ENCODE measurements around the gene TRIM16.
"Not testable (repeated sequence)": the region's sequence is repeated elsewhere in the genome, so short reads cannot be mapped to it uniquely, and the experiment has no call there.

TRIM16 gene

DNA sequence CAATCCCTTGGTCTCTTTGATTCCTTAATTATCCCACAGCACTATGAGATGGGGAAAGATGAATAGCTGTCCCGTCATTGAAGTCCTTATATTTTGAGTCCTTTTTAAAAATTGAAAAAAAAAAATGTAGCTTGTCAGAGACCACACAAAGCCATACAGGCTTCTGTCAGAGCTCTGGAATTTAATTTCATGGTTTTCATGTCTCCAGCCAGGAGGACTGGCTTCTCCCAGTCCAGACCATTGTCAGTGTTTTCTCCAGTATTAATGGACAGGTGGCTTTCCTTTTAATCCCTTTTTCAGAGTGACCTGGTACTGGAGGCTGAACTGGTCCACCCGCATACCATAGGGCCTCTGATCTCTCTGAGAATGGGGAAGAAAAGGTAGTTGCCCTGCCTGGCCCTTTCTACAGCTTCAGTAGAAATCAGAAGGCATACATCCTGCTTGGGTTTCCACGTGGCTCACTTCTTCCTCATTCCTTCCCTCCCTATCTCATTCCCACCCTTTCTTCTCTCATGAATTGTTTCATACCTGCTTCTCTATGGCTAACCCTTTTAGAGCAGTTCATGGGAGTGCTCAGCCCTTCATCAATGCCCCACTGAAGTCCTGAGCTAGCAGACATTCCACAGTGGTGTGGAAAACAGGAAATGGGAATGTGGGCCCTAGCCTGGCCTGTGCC is 29.1 kb downstream of the TRIM16 start:
- Histone ChIP-seq H2BK12ac (ENCODE audit: low read length) (no peak overlapping the region), H3K27me3 (ENCODE audit: control insufficient read depth in 3 of 3, insufficient read depth in 3 of 3, low read depth in 1 of 3, low read length in 3 of 3) (no peaks in the 10 kb centered on the region), H2BK5ac (ENCODE audit: low read length) (no peak overlapping the region), H3K27ac (replicated peaks; ENCODE audit: low read length) (no peak overlapping the region), H3K79me1 (ENCODE audit: low read depth, low read length) (peaks cover 2% of the 10 kb centered on the region), H2AK5ac (ENCODE audit: low read depth, low read length) (no peak overlapping the region), H2BK120ac (ENCODE audit: low read depth, low read length) (no peak overlapping the region), H3K4me2 (ENCODE audit: insufficient read depth, low read length, poor library complexity, severe bottlenecking) (no peak overlapping the region), H3K9me3 (replicated peaks in 1 of 2; ENCODE audit: control insufficient read depth in 2 of 2, insufficient read depth in 1 of 2, low read depth in 1 of 2, low read length in 2 of 2) (no peaks in the 10 kb centered on the region), H3K18ac (ENCODE audit: low read length) (peak overlapping the region; percentile 20), H3K4me3 (ENCODE audit: low read length in 2 of 2) (no peak overlapping the region), H3K36me3 (replicated peaks in 1 of 2; ENCODE audit: control insufficient read depth in 2 of 2, insufficient read depth in 2 of 2, low read length in 2 of 2) (peaks cover 0 to 15% of the 10 kb centered on the region in 2 donors), H3K4me1 (ENCODE audit: control insufficient read depth in 2 of 2, insufficient read depth in 1 of 2, low read depth in 1 of 2, low read length in 2 of 2) (peaks cover 18 to 22% of the 10 kb centered on the region in 2 donors), H3K14ac (ENCODE audit: low read length) (no peak overlapping the region), H2BK15ac (ENCODE audit: low read length) (no peak overlapping the region), H4K91ac (ENCODE audit: low read depth, low read length, poor library complexity) (no peak overlapping the region), H3K23ac (ENCODE audit: low read depth, low read length, poor library complexity) (no peak overlapping the region), H3K9ac (ENCODE audit: low read depth, low read length, poor library complexity) (no peak overlapping the region), H3K4ac (ENCODE audit: low read length) (no peak overlapping the region), H2AFZ (ENCODE audit: low read length) (no peak overlapping the region), H4K8ac (ENCODE audit: low read depth, low read length) (no peak overlapping the region)
- WGBS, 2 donors (ENCODE audit: extremely low coverage in 2 of 2, insufficient read length in 2 of 2, insufficient replicate concordance in 1 of 2) = no CpG with 5 or more reads among the region's 3 CpGs
- no peak for DNase-seq (ENCODE audit: low spot score)

DNA sequence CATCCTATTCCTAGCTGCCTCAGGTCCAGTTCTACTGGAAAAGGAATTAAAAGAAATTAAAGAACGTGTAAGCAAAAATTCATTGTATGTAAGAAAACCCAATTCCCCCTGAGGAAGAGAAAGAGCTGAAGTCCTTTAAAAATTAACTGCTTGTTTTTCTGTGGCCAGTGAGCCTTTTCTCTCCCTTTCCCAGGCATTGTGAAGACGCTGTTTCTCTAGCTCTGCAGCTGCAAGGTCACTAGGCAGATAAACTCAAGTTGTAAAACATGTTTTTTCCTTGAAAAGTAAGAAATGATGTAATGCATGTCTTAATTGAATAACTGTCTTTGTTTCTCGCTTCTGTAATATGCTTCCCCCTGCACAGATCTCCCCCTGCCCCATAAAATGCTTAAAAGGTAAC is 29.7 kb downstream of the TRIM16 start:
- not testable (repeated sequence) for H2AFZ ChIP-seq (ENCODE audit: low read length); H2BK12ac ChIP-seq (ENCODE audit: low read length); H3K9ac ChIP-seq (ENCODE audit: low read depth, low read length, poor library complexity); H3K9me3 ChIP-seq (replicated peaks in 1 of 2; ENCODE audit: control insufficient read depth in 2 of 2, insufficient read depth in 1 of 2, low read depth in 1 of 2, low read length in 2 of 2); H3K27me3 ChIP-seq (ENCODE audit: control insufficient read depth in 3 of 3, insufficient read depth in 3 of 3, low read depth in 1 of 3, low read length in 3 of 3); H3K18ac ChIP-seq (ENCODE audit: low read length); H3K23ac ChIP-seq (ENCODE audit: low read depth, low read length, poor library complexity); H4K91ac ChIP-seq (ENCODE audit: low read depth, low read length, poor library complexity); H2BK5ac ChIP-seq (ENCODE audit: low read length); H3K79me1 ChIP-seq (ENCODE audit: low read depth, low read length); H2AK5ac ChIP-seq (ENCODE audit: low read depth, low read length); H3K4ac ChIP-seq (ENCODE audit: low read length); H2BK120ac ChIP-seq (ENCODE audit: low read depth, low read length); H4K8ac ChIP-seq (ENCODE audit: low read depth, low read length); H3K14ac ChIP-seq (ENCODE audit: low read length); H2BK15ac ChIP-seq (ENCODE audit: low read length); DNase-seq (ENCODE audit: low spot score); H3K4me2 ChIP-seq (ENCODE audit: insufficient read depth, low read length, poor library complexity, severe bottlenecking); H3K27ac ChIP-seq (replicated peaks; ENCODE audit: low read length); H3K4me3 ChIP-seq (ENCODE audit: low read length in 2 of 2)
- no CpG with 5 or more reads among the region's 3 CpGs for WGBS, 2 donors (ENCODE audit: extremely low coverage in 2 of 2, insufficient read length in 2 of 2, insufficient replicate concordance in 1 of 2)
- H3K4me1 ChIP-seq (ENCODE audit: control insufficient read depth in 2 of 2, insufficient read depth in 1 of 2, low read depth in 1 of 2, low read length in 2 of 2) = peaks cover 18 to 20% of the 10 kb centered on the region in 2 donors
- peaks cover 0 to 15% of the 10 kb centered on the region in 2 donors for H3K36me3 ChIP-seq (replicated peaks in 1 of 2; ENCODE audit: control insufficient read depth in 2 of 2, insufficient read depth in 2 of 2, low read length in 2 of 2)

DNA sequence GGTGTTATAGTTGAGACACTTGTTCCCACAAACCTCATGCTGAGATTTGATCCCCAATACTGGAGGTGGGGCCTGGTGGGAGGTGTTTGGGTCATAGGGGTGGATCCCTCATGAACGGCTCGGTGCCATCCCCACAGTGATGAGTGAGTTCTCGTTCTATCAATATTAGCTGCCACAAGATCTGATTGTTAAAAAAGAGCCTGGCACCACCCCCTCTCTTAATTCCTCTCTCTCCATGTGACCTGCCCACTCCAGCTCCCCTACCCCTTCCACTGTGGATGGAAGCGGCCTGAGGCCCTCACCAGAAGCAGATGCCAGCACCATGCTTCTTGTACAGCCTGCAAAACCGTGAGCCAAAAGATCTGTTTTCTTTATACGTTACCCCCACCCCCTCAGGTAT is 31.2 kb downstream of the TRIM16 start:
- Histone ChIP-seq H3K27ac (replicated peaks; ENCODE audit: low read length) (no peak overlapping the region), H4K8ac (ENCODE audit: low read depth, low read length) (no peak overlapping the region), H2AK5ac (ENCODE audit: low read depth, low read length) (no peak overlapping the region), H2BK5ac (ENCODE audit: low read length) (no peak overlapping the region), H3K14ac (ENCODE audit: low read length) (no peak overlapping the region), H2BK15ac (ENCODE audit: low read length) (no peak overlapping the region), H3K23ac (ENCODE audit: low read depth, low read length, poor library complexity) (no peak overlapping the region), H3K9me3 (replicated peaks in 1 of 2; ENCODE audit: control insufficient read depth in 2 of 2, insufficient read depth in 1 of 2, low read depth in 1 of 2, low read length in 2 of 2) (no peaks in the 10 kb centered on the region), H2AFZ (ENCODE audit: low read length) (no peak overlapping the region), H2BK12ac (ENCODE audit: low read length) (no peak overlapping the region), H4K91ac (ENCODE audit: low read depth, low read length, poor library complexity) (no peak overlapping the region), H2BK120ac (ENCODE audit: low read depth, low read length) (no peak overlapping the region), H3K36me3 (replicated peaks in 1 of 2; ENCODE audit: control insufficient read depth in 2 of 2, insufficient read depth in 2 of 2, low read length in 2 of 2) (peaks cover 0 to 8% of the 10 kb centered on the region in 2 donors), H3K27me3 (ENCODE audit: control insufficient read depth in 3 of 3, insufficient read depth in 3 of 3, low read depth in 1 of 3, low read length in 3 of 3) (no peaks in the 10 kb centered on the region), H3K4me2 (ENCODE audit: insufficient read depth, low read length, poor library complexity, severe bottlenecking) (no peak overlapping the region), H3K4me3 (ENCODE audit: low read length in 2 of 2) (no peak overlapping the region), H3K18ac (ENCODE audit: low read length) (no peak overlapping the region), H3K9ac (ENCODE audit: low read depth, low read length, poor library complexity) (no peak overlapping the region), H3K4ac (ENCODE audit: low read length) (no peak overlapping the region), H3K79me1 (ENCODE audit: low read depth, low read length) (peaks cover 2% of the 10 kb centered on the region), H3K4me1 (ENCODE audit: control insufficient read depth in 2 of 2, insufficient read depth in 1 of 2, low read depth in 1 of 2, low read length in 2 of 2) (peaks cover 20 to 23% of the 10 kb centered on the region in 2 donors)
- no CpG with 5 or more reads among the region's 6 CpGs for WGBS, 2 donors (ENCODE audit: extremely low coverage in 2 of 2, insufficient read length in 2 of 2, insufficient replicate concordance in 1 of 2)
- no peak for DNase-seq (ENCODE audit: low spot score)

DNA sequence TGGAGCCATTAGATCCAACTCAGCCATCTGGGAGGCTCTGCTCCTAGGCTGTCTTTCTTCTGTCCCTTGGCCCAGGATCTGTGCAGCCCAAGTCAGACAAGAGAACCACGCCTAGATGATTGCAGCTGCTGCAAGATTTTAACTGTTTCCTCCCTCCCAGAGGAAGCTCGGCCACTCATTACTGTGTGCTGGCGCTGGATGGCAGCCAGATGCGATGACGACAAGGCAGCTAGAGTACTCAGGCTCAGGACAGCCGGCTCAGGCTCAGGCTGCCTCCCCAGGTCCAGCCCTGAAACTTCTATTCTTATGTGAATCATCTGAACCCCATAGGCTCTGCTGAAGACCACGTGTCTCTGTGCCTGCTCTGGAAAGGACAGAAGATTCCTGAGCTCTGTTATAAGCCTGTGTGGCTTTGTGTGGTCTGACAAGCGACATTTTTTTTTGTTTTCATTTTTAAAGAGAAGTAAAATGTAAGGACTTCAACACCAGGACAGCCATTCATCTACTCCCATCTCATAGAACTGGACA is 32.5 kb downstream of the TRIM16 start:
- WGBS, 2 donors (ENCODE audit: extremely low coverage in 2 of 2, insufficient read length in 2 of 2, insufficient replicate concordance in 1 of 2) = no CpG with 5 or more reads among the region's 8 CpGs
- Histone ChIP-seq H4K91ac (ENCODE audit: low read depth, low read length, poor library complexity) (no peak overlapping the region), H2BK15ac (ENCODE audit: low read length) (no peak overlapping the region), H2AFZ (ENCODE audit: low read length) (peak overlapping the region; percentile 82), H3K36me3 (replicated peaks in 1 of 2; ENCODE audit: control insufficient read depth in 2 of 2, insufficient read depth in 2 of 2, low read length in 2 of 2) (no peaks in the 10 kb centered on the region), H3K9me3 (replicated peaks in 1 of 2; ENCODE audit: control insufficient read depth in 2 of 2, insufficient read depth in 1 of 2, low read depth in 1 of 2, low read length in 2 of 2) (no peaks in the 10 kb centered on the region), H2BK5ac (ENCODE audit: low read length) (no peak overlapping the region), H3K23ac (ENCODE audit: low read depth, low read length, poor library complexity) (no peak overlapping the region), H3K4me3 (ENCODE audit: low read length in 2 of 2) (peak overlapping the region in 1 of 2 donors; percentile 16), H3K27ac (replicated peaks; ENCODE audit: low read length) (peak overlapping the region; percentile 53), H3K4me2 (ENCODE audit: insufficient read depth, low read length, poor library complexity, severe bottlenecking) (no peak overlapping the region), H3K27me3 (ENCODE audit: control insufficient read depth in 3 of 3, insufficient read depth in 3 of 3, low read depth in 1 of 3, low read length in 3 of 3) (no peaks in the 10 kb centered on the region), H3K4ac (ENCODE audit: low read length) (no peak overlapping the region), H3K79me1 (ENCODE audit: low read depth, low read length) (peaks cover 2% of the 10 kb centered on the region), H2BK12ac (ENCODE audit: low read length) (no peak overlapping the region), H3K14ac (ENCODE audit: low read length) (no peak overlapping the region), H4K8ac (ENCODE audit: low read depth, low read length) (no peak overlapping the region), H3K9ac (ENCODE audit: low read depth, low read length, poor library complexity) (peak overlapping the region; percentile 78), H3K4me1 (ENCODE audit: control insufficient read depth in 2 of 2, insufficient read depth in 1 of 2, low read depth in 1 of 2, low read length in 2 of 2) (peaks cover 20 to 23% of the 10 kb centered on the region in 2 donors), H2BK120ac (ENCODE audit: low read depth, low read length) (no peak overlapping the region), H3K18ac (ENCODE audit: low read length) (peak overlapping the region; percentile 66), H2AK5ac (ENCODE audit: low read depth, low read length) (peak overlapping the region; percentile 6)
- DNase-seq (ENCODE audit: low spot score) = peak; percentile 37
